ENCODE data around the gene GEMIN7.

The GEMIN7 gene

GRCh38 chr19:45079063-45079910 is at the start of gene GEMIN7:
Gene GEMIN7, plus strand, starts transcription at chr19:45079260. Its CDS starts 10,855 bp downstream, at chr19:45090115.
- FAIRE-seq (no peak), DNase-seq (ENCODE audit: insufficient read length, low spot score) (peak; percentile 72)

- DNase-seq (ENCODE audit: insufficient read length, low spot score): no peak
- FAIRE-seq: no peak
Observed at GRCh38 chr19:45030825-45031224, 48.2 kb upstream of the GEMIN7 start.

- DNase-seq (ENCODE audit: insufficient read length, low spot score): no peak
- FAIRE-seq: no peak
Observed at GRCh38 chr19:45032421-45032820, 46.6 kb upstream of the GEMIN7 start.

GRCh38 chr19:45035755-45036154 is 43.3 kb upstream of the GEMIN7 start:
- no peak for DNase-seq (ENCODE audit: insufficient read length, low spot score)
- no peak for FAIRE-seq

- no peak for FAIRE-seq
- DNase-seq (ENCODE audit: insufficient read length, low spot score): no peak
Observed at GRCh38 chr19:45037393-45038169, 41.5 kb upstream of the GEMIN7 start.

- DNase-seq (ENCODE audit: insufficient read length, low spot score) (peak; percentile 95), FAIRE-seq (peak; percentile 67)
Observed at GRCh38 chr19:45038931-45039893, 39.8 kb upstream of the GEMIN7 start, which contains the start of gene CLASRP. Gene CLASRP, plus strand, starts transcription at chr19:45039045. Its CDS starts 1,168 bp downstream, at chr19:45040213.

- no peak for FAIRE-seq
- no peak for DNase-seq (ENCODE audit: insufficient read length, low spot score)
Observed at GRCh38 chr19:45040059-45040771, 38.8 kb upstream of the GEMIN7 start.

- FAIRE-seq: no peak
- DNase-seq (ENCODE audit: insufficient read length, low spot score): no peak
Observed at GRCh38 chr19:45041125-45041524, 37.9 kb upstream of the GEMIN7 start.

- DNase-seq (ENCODE audit: insufficient read length, low spot score) (no peak), FAIRE-seq (no peak)
Observed at GRCh38 chr19:45045671-45046353, 33.2 kb upstream of the GEMIN7 start.

- FAIRE-seq: no peak
- DNase-seq (ENCODE audit: insufficient read length, low spot score): no peak
Observed at GRCh38 chr19:45046355-45046754, 32.7 kb upstream of the GEMIN7 start.

- DNase-seq (ENCODE audit: insufficient read length, low spot score) (no peak), FAIRE-seq (no peak)
Observed at GRCh38 chr19:45047188-45047797, 31.8 kb upstream of the GEMIN7 start.

- DNase-seq (ENCODE audit: insufficient read length, low spot score) (no peak), FAIRE-seq (no peak)
Observed at GRCh38 chr19:45049073-45049736, 29.9 kb upstream of the GEMIN7 start.

- no peak for FAIRE-seq
- DNase-seq (ENCODE audit: insufficient read length, low spot score): no peak
Observed at GRCh38 chr19:45050036-45050435, 29.0 kb upstream of the GEMIN7 start.

GRCh38 chr19:45051929-45052579 is 27.0 kb upstream of the GEMIN7 start:
- FAIRE-seq: no peak
- no peak for DNase-seq (ENCODE audit: insufficient read length, low spot score)

- no peak for DNase-seq (ENCODE audit: insufficient read length, low spot score)
- FAIRE-seq: no peak
Observed at GRCh38 chr19:45056831-45057230, 22.2 kb upstream of the GEMIN7 start.

- FAIRE-seq (no peak), DNase-seq (ENCODE audit: insufficient read length, low spot score) (no peak)
Observed at GRCh38 chr19:45057444-45057843, 21.6 kb upstream of the GEMIN7 start.

GRCh38 chr19:45058622-45059159 is 20.4 kb upstream of the GEMIN7 start:
- FAIRE-seq: no peak
- no peak for DNase-seq (ENCODE audit: insufficient read length, low spot score)
